ENCODE measurements around the gene SMIM5. TPM values are rescaled to one million over a fixed set of nuclear protein-coding genes. Genes with fewer than 3 reads are reported as not detected.

The SMIM5 gene, protein sequence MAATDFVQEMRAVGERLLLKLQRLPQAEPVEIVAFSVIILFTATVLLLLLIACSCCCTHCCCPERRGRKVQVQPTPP
- total RNA-seq, result under 1 TPM in 1 of 2 experiments, not detected in 1; 0.20 TPM
- 0.13 TPM for polyA plus RNA-seq

DNA sequence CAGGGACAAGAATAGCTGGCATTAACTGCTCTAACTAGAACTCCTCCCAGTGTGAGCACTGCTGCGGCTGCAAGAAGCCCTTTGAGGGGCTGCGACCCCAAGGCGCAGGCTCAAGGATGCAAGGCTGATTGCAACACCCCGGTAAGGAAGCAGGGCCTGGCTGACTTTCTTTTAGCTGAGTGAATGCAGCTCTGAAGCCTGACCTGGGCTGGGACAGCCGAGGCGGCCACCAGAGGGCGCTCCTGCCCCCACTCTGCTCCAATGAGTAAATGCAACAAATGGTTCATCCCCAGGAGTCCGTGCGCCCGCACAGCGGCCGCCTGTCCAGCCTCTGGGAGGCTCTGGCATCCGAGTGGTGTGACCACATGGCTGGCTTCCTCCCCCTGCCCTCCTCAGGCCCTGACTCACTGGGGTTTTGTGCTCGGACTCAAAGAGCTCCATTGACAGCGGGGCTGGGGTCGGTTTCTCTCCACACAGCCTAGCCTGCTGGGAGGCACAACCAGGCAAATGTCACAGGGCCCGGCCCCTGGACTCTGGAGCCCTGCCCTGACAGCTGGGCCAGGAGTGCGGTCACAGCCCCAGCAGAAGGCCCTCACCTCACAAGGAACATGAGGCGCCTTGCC, at the start of gene SMIM5:
SMIM5 (plus strand) TSS at position 572 of the 623 bp plus-strand sequence. CDS start 6,768 bp downstream, outside the sequence.
- Histone ChIP-seq H3K4me3 (ENCODE audit: low read length) (no peak within 1 kb of the TSS), H3K4me1 (ENCODE audit: insufficient read depth, low read length) (peaks cover 14% of the 10 kb centered on the region), H3K27me3 (ENCODE audit: insufficient read depth, low read length, poor library complexity, severe bottlenecking) (no peaks in the 10 kb centered on the region), H3K27ac (ENCODE audit: low read depth, low read length) (no peak within 1 kb of the TSS), H3K9me3 (ENCODE audit: low read length) (no peaks in the 10 kb centered on the region), H3K36me3 (ENCODE audit: insufficient read depth, low read length) (no peaks in the 10 kb centered on the region)
- ChIA-PET POLR2A (no interaction called here), CTCF (interaction anchor here (0.6 to 12.6 kb wide), 45 partner anchors 9 to 311 kb away, joined by 3 to 181 read pairs (median 5); partner anchors contain the start of genes GALK1 and TSEN54)
- H3K4me1 Mint-ChIP-seq, result peaks cover 2 to 13% (median 4%) of the 10 kb centered on the region in 3 donors
- peaks cover 0 to 5% (median 0%) of the 10 kb centered on the region in 3 donors for H3K36me3 Mint-ChIP-seq
- H3K27ac Mint-ChIP-seq, result peak within 1 kb of the TSS in 2 of 8 donors; percentile 4 to 63
- H3K27me3 Mint-ChIP-seq, result no peaks in the 10 kb centered on the region
- H3K9me3 Mint-ChIP-seq, result no peaks in the 10 kb centered on the region
- H3K4me3 Mint-ChIP-seq, result no peak within 1 kb of the TSS
- peak; percentile 61 to 84 (median 74) for DNase-seq

DNA sequence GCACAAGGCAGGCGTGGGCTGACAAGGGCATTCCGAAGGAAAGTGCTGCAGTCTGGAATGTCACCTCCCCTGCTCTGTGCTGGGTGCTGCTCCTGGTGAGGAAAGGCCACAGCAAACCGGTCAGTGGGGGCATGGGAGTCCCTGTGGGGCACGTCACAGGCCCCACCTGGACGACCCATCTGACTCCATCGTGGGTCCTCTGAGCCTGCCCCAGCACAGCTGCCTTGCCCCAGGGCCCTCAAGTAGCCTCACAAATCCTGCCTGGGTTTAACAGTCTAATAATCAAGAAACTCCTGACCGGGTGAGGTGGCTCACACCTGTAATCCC, 48.4 kb upstream of the SMIM5 start:
- peaks cover 12 to 20% (median 14%) of the 10 kb centered on the region in 3 donors for H3K4me1 Mint-ChIP-seq
- H3K27ac ChIP-seq (ENCODE audit: low read depth, low read length), result no peak overlapping the region
- H3K27me3 ChIP-seq (ENCODE audit: insufficient read depth, low read length, poor library complexity, severe bottlenecking), result no peaks in the 10 kb centered on the region
- no peak for DNase-seq
- no peaks in the 10 kb centered on the region for H3K9me3 ChIP-seq (ENCODE audit: low read length)
- no peak overlapping the region for H3K27ac Mint-ChIP-seq
- no peak overlapping the region for H3K4me3 Mint-ChIP-seq
- H3K4me3 ChIP-seq (ENCODE audit: low read length), result no peak overlapping the region
- peaks cover 0 to 3% (median 0%) of the 10 kb centered on the region in 5 donors for H3K9me3 Mint-ChIP-seq
- H3K36me3 ChIP-seq (ENCODE audit: insufficient read depth, low read length), result no peaks in the 10 kb centered on the region
- H3K27me3 Mint-ChIP-seq, result peaks cover 0 to 2% of the 10 kb centered on the region in 2 donors
- peaks cover 12% of the 10 kb centered on the region for H3K4me1 ChIP-seq (ENCODE audit: insufficient read depth, low read length)
- H3K36me3 Mint-ChIP-seq, result no peaks in the 10 kb centered on the region
- ChIA-PET CTCF (no interaction called here), POLR2A (no interaction called here)

DNA sequence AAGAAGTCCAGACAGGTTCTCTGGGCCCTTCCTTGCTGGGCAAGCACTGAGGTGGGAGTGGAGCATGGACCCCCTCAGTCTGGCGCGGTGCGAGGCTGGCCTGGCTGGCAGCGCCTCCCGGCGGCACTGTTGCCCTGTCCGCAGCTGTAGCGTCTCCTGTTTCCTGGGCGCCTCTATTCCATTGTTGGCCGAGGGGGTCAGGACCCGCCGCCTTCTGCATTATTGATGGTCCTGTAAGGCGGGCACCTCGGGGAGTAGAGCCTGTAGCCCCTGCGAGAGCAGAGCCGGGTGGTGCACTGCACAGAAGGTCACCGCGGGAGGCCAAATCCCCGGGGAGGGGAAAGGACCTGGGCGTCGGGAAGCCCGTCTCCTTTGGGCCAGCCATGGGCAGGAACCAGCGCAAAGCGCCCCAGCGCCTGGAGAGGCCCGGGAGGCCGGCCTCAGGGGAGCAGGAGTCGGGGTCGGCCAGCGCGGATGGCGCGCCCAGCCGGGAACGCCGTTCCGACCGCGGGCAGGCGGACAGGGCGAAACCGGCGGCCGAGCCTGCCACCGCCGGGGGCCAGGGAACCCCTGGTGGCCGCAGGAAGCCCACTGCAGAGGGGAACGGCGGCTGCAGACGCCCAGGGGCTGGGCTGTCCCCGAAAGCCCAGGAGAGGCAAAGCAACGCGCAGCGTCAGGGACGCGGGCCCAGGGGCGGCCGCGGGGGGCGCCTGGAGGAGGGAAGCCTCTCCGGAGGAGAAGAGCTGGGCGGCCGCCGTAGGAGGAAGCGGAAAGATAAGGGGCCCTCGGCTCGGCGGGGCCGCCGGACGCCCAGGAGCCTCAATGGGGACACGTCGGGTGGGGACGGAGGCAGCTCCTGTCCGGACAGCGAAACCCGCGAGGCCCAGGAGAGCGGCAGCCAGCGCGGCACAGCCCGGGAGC, 45.3 kb upstream of the SMIM5 start, which contains the start of gene MYO15B:
MYO15B (plus strand) TSS at position 126 of the 921 bp plus-strand sequence; CDS start at position 384, 258 bp downstream.
- ChIA-PET CTCF (interaction anchor here (0.7 to 2.0 kb wide), 13 partner anchors 8 to 160 kb away, joined by 3 to 9 read pairs (median 3); partner anchors contain the start of genes SMIM5, TMEM94 and TSEN54), POLR2A (interaction anchor here (0.8 to 1.8 kb wide), 4 partner anchors 53 to 132 kb away, joined by 4 to 12 read pairs (median 6); partner anchors contain the start of genes RECQL5, SAP30BP, TMEM94 and TSEN54)
- Mint-ChIP-seq H3K4me3 (peak within 1 kb of the TSS; percentile 58 to 86 (median 71)), H3K9me3 (no peaks in the 10 kb centered on the region), H3K4me1 (peaks cover 3 to 22% (median 12%) of the 10 kb centered on the region in 3 donors), H3K27me3 (no peaks in the 10 kb centered on the region), H3K27ac (peak within 1 kb of the TSS in 4 of 8 donors; percentile 54 to 78 (median 63)), H3K36me3 (no peaks in the 10 kb centered on the region)
- H3K9me3 ChIP-seq (ENCODE audit: low read length), result no peaks in the 10 kb centered on the region
- no peaks in the 10 kb centered on the region for H3K36me3 ChIP-seq (ENCODE audit: insufficient read depth, low read length)
- DNase-seq, result peak; percentile 44 to 78 (median 61)
- H3K4me3 ChIP-seq (ENCODE audit: low read length), result peak within 1 kb of the TSS; percentile 47
- peaks cover 8% of the 10 kb centered on the region for H3K4me1 ChIP-seq (ENCODE audit: insufficient read depth, low read length)
- no peaks in the 10 kb centered on the region for H3K27me3 ChIP-seq (ENCODE audit: insufficient read depth, low read length, poor library complexity, severe bottlenecking)
- peak within 1 kb of the TSS; percentile 31 for H3K27ac ChIP-seq (ENCODE audit: low read depth, low read length)

DNA sequence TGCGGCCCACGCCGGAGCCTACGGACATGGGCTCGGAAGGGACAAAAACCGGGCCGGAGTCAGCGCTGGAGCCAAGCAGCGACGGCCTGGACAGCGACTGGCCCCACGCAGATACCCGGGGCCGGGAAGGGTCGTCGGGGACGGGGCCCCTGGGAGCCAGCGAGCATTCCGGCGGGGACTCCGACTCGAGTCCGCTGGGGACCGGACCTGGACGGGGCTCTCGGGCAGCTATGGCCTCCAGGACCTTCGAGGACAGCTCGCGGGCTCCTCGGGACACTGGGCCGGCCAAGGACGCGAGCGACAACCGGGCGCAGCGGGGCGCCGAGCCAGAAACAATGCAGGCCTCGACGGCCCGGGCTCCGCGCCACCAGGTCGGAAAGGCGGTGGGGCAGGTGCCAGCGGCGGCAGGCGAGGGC, 44.6 kb upstream of the SMIM5 start:
- Histone ChIP-seq H3K27ac (ENCODE audit: low read depth, low read length) (peak overlapping the region; percentile 31), H3K4me3 (ENCODE audit: low read length) (peak overlapping the region; percentile 47), H3K4me1 (ENCODE audit: insufficient read depth, low read length) (peaks cover 8% of the 10 kb centered on the region), H3K27me3 (ENCODE audit: insufficient read depth, low read length, poor library complexity, severe bottlenecking) (no peaks in the 10 kb centered on the region), H3K9me3 (ENCODE audit: low read length) (no peaks in the 10 kb centered on the region), H3K36me3 (ENCODE audit: insufficient read depth, low read length) (no peaks in the 10 kb centered on the region)
- Mint-ChIP-seq H3K27me3 (no peaks in the 10 kb centered on the region), H3K27ac (peak overlapping the region in 1 of 8 donors; percentile 60), H3K4me1 (peaks cover 3 to 22% (median 12%) of the 10 kb centered on the region in 3 donors), H3K4me3 (peak overlapping the region in 6 of 7 donors; percentile 13 to 73 (median 68)), H3K36me3 (no peaks in the 10 kb centered on the region), H3K9me3 (no peaks in the 10 kb centered on the region)
- DNase-seq, result peak in 1 of 5 donors; percentile 58
- CTCF ChIA-PET, result interaction anchor here (0.7 to 2.0 kb wide), 13 partner anchors 9 to 160 kb away, joined by 3 to 9 read pairs (median 3); partner anchors contain the start of genes SMIM5, TMEM94 and TSEN54
- POLR2A ChIA-PET, result interaction anchor here (0.8 to 1.8 kb wide), 4 partner anchors 54 to 132 kb away, joined by 4 to 12 read pairs (median 6); partner anchors contain the start of genes RECQL5, SAP30BP, TMEM94 and TSEN54

DNA sequence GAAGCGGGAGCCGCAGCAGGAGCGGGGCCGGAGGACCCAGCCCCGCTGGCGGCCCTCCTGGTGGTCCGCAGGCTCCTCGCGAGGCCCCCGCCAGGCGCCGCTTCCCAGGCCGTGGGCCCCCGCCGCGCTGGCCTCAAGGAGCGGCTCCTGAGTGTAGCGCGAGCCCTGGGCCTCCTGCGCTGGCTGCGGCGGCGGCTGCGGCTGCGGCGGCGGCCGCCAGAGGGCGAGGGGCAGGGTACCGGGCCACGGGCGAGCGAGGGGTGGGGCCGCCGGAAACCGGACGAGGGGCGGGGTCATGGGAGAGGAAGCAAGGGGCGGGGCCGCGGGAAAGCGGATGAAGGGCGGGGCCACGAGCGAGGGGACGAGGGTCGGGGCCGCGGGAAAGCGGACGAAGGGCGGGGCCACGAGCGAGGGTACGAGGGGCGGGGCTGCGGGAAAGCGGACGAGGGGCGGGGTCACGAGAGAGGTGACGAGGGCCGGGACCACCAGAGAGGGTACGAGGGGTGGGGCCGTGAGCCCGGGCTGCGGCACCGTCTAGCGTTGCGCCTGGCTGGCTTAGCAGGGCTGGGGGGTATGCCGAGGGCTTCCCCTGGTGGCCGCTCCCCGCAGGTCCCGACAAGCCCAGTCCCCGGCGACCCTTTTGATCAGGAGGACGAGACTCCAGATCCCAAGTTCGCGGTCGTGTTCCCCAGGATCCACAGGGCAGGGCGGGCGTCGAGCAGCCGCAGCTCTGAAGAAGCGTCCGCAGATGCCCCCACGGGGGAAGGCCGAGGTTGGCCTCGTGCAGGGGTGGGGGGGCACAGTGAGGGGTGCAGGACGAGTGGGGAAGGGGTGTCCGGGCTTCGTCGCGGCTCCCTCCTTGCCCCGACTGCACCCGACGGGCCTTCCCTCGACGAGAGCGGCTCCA, 44.0 kb upstream of the SMIM5 start:
- Mint-ChIP-seq H3K27ac (peak overlapping the region in 6 of 8 donors; percentile 53 to 89 (median 75)), H3K9me3 (no peaks in the 10 kb centered on the region), H3K4me3 (peak overlapping the region; percentile 71 to 92 (median 81)), H3K36me3 (no peaks in the 10 kb centered on the region), H3K4me1 (peaks cover 3 to 22% (median 12%) of the 10 kb centered on the region in 3 donors), H3K27me3 (no peaks in the 10 kb centered on the region)
- no peaks in the 10 kb centered on the region for H3K9me3 ChIP-seq (ENCODE audit: low read length)
- ChIA-PET POLR2A (interaction anchor here (1.1 to 1.8 kb wide), 3 partner anchors 73 to 133 kb away, joined by 4 to 12 read pairs (median 7); partner anchors contain the start of genes RECQL5, SAP30BP, TMEM94 and TSEN54), CTCF (interaction anchor here (0.9 to 2.0 kb wide), 7 partner anchors 9 to 160 kb away, joined by 3 to 9 read pairs (median 5); partner anchors contain the start of genes SMIM5 and TSEN54)
- peak overlapping the region; percentile 47 for H3K4me3 ChIP-seq (ENCODE audit: low read length)
- no peaks in the 10 kb centered on the region for H3K27me3 ChIP-seq (ENCODE audit: insufficient read depth, low read length, poor library complexity, severe bottlenecking)
- DNase-seq, result peak; percentile 87 to 95 (median 90)
- peaks cover 8% of the 10 kb centered on the region for H3K4me1 ChIP-seq (ENCODE audit: insufficient read depth, low read length)
- peak overlapping the region; percentile 31 for H3K27ac ChIP-seq (ENCODE audit: low read depth, low read length)
- H3K36me3 ChIP-seq (ENCODE audit: insufficient read depth, low read length), result no peaks in the 10 kb centered on the region

DNA sequence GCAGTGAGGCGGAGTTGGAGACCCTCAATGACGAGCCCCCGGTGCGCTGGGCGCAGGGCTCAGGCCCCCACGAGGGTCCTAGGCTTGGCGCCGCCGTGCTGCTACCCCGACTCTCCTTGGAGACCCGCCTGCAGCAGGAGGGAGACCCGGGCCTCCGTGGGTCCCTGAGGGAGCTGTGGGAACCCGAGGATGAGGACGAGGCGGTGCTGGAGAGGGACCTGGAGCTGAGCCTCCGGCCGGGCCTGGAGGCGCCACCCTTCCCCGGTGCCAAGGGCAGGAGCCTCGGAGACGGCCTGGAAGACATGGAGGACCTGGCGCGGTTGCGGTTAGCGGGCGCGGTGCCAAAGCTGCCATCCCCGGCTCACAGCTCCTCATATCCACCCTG, 43.3 kb upstream of the SMIM5 start:
- no peaks in the 10 kb centered on the region for H3K27me3 Mint-ChIP-seq
- no peaks in the 10 kb centered on the region for H3K9me3 Mint-ChIP-seq
- ChIA-PET POLR2A (no interaction called here), CTCF (interaction anchor here (0.6 kb wide), 1 partner anchor 183 kb away, joined by 3 read pairs; no protein-coding TSS in a partner anchor)
- no peaks in the 10 kb centered on the region for H3K36me3 Mint-ChIP-seq
- peak overlapping the region in 5 of 7 donors; percentile 19 to 65 (median 37) for H3K4me3 Mint-ChIP-seq
- Histone ChIP-seq H3K9me3 (ENCODE audit: low read length) (no peaks in the 10 kb centered on the region), H3K27me3 (ENCODE audit: insufficient read depth, low read length, poor library complexity, severe bottlenecking) (no peaks in the 10 kb centered on the region), H3K4me3 (ENCODE audit: low read length) (no peak overlapping the region), H3K27ac (ENCODE audit: low read depth, low read length) (peak overlapping the region; percentile 16), H3K36me3 (ENCODE audit: insufficient read depth, low read length) (no peaks in the 10 kb centered on the region), H3K4me1 (ENCODE audit: insufficient read depth, low read length) (peaks cover 8% of the 10 kb centered on the region)
- H3K27ac Mint-ChIP-seq, result peak overlapping the region in 2 of 8 donors; percentile 78 to 85
- H3K4me1 Mint-ChIP-seq, result peaks cover 3 to 22% (median 12%) of the 10 kb centered on the region in 3 donors
- DNase-seq, result peak in 2 of 5 donors; percentile 6 to 57

All from CD8-positive, alpha-beta memory T cell (primary cell).